SK-N-SH treated with all-trans-retinoic acid at 6 μM for 48 hours (cell line): ENCODE measurements around the gene PSMB3.

Source experiments
- ATAC-seq: fragments of 200-7000 bp; cut with Tn5 transposase; 3 replicates; pipeline ENCODE4 v1.9.1; 2020; ENCODE audit warnings: mild to moderate bottlenecking, moderate library complexity
- ARNTL ChIP-seq: fragments of 450-650 bp; formaldehyde crosslinking; IDR thresholded peaks from 2 replicates; pipeline ENCODE4 v1.5.0; 2020; ENCODE audit warnings: low read depth, mild to moderate bottlenecking, moderate library complexity, borderline replicate concordance
- BACH2 ChIP-seq: fragments of 250-450 bp; sonication (Bioruptor Pico); IDR thresholded peaks from 2 replicates; pipeline ENCODE4 v1.9.0; 2021; ENCODE audit warnings: mild to moderate bottlenecking, borderline replicate concordance
- CREB5 ChIP-seq: fragments of 250-450 bp; sonication (Bioruptor Pico); IDR thresholded peaks from 2 replicates; pipeline ENCODE4 v1.5.1; 2020; ENCODE audit warnings: low read depth, mild to moderate bottlenecking, moderate library complexity
- ESRRG ChIP-seq: fragments of 250-450 bp; sonication (Bioruptor Pico); IDR thresholded peaks from 2 replicates; pipeline ENCODE4 v1.6.1; 2021; ENCODE audit warnings: mild to moderate bottlenecking
- GLIS3 ChIP-seq: fragments of 250-450 bp; sonication (Bioruptor Pico); IDR thresholded peaks from 2 replicates; pipeline ENCODE4 v1.5.0; 2020; ENCODE audit warnings: mild to moderate bottlenecking, moderate library complexity
- ISL1 ChIP-seq: fragments of 250-450 bp; sonication (Bioruptor Pico); IDR thresholded peaks from 2 replicates; pipeline ENCODE4 v2.1.2; 2022; ENCODE audit warnings: mild to moderate bottlenecking, moderate library complexity
- PATZ1 ChIP-seq: fragments of 250-450 bp; sonication (Bioruptor Pico); IDR thresholded peaks from 2 replicates; pipeline ENCODE4 v1.8.0; 2020; ENCODE audit warnings: mild to moderate bottlenecking, moderate library complexity, borderline replicate concordance
- POU6F1 ChIP-seq: fragments of 250-450 bp; sonication (Bioruptor Pico); IDR thresholded peaks from 2 replicates; pipeline ENCODE4 v1.8.0; 2021; ENCODE audit warnings: low read depth, mild to moderate bottlenecking, moderate library complexity, borderline replicate concordance
- PPARA ChIP-seq: fragments of 250-450 bp; sonication (Bioruptor Pico); IDR thresholded peaks from 2 replicates; pipeline ENCODE4 v1.5.0; 2020; ENCODE audit warnings: mild to moderate bottlenecking, borderline replicate concordance
- RARB ChIP-seq: fragments of 250-450 bp; sonication (Bioruptor Pico); IDR thresholded peaks from 2 replicates; pipeline ENCODE4 v1.8.0; 2021; ENCODE audit warnings: mild to moderate bottlenecking, moderate library complexity
- SNAI2 ChIP-seq: fragments of 250-450 bp; sonication (Bioruptor Pico); IDR thresholded peaks from 2 replicates; pipeline ENCODE4 v1.5.0; 2020; ENCODE audit warnings: mild to moderate bottlenecking, moderate library complexity
- TCF4 ChIP-seq: fragments of 250-450 bp; sonication (Bioruptor Pico); IDR thresholded peaks from 2 replicates; pipeline ENCODE4 v1.8.0; 2021; ENCODE audit warnings: mild to moderate bottlenecking, moderate library complexity, borderline replicate concordance
- TOX ChIP-seq: fragments of 250-450 bp; sonication (Bioruptor Pico); IDR thresholded peaks from 2 replicates; pipeline ENCODE4 v1.8.0; 2021; ENCODE audit warnings: mild to moderate bottlenecking, moderate library complexity, borderline replicate concordance
- ZC3H10 ChIP-seq: fragments of 250-450 bp; sonication (Bioruptor Pico); IDR thresholded peaks from 2 replicates; pipeline ENCODE4 v1.5.1; 2021; ENCODE audit warnings: mild to moderate bottlenecking, moderate library complexity
- ZFP3 ChIP-seq: fragments of 250-450 bp; sonication (Bioruptor Pico); IDR thresholded peaks from 2 replicates; pipeline ENCODE4 v1.5.0; 2020; ENCODE audit warnings: mild to moderate bottlenecking, moderate library complexity
- ZFP30 ChIP-seq: fragments of 450-650 bp; formaldehyde crosslinking; IDR thresholded peaks from 2 replicates; pipeline ENCODE4 v1.5.0; 2022; ENCODE audit warnings: mild to moderate bottlenecking, moderate library complexity
- ZNF70 ChIP-seq: fragments of 450-650 bp; formaldehyde crosslinking; IDR thresholded peaks from 2 replicates; pipeline ENCODE4 v1.5.0; 2020; ENCODE audit warnings: mild to moderate bottlenecking, moderate library complexity
- ZNF8 ChIP-seq: fragments of 450-650 bp; formaldehyde crosslinking; IDR thresholded peaks from 2 replicates; pipeline ENCODE4 v1.5.0; 2020; ENCODE audit warnings: mild to moderate bottlenecking, moderate library complexity

PSMB3 gene

GRCh38 chr17:38800237-38800760 lies 47.8 kb downstream of the PSMB3 start:
- TF ChIP-seq PPARA (no peak), ESRRG (no peak), ISL1 (CRISPR knock-in tag) (no peak), SNAI2 (CRISPR knock-in tag) (no peak), GLIS3 (no peak), ZNF8 (CRISPR knock-in tag) (no peak), TOX (no peak), PATZ1 (CRISPR knock-in tag) (no peak)
- no peak for ATAC-seq

GRCh38 chr17:38809828-38810227 lies 57.3 kb downstream of the PSMB3 start:
- no peak for ATAC-seq
- TF ChIP-seq ZC3H10: no peak
- no peak for TF ChIP-seq ESRRG
- TF ChIP-seq ARNTL: no peak
- no peak for TF ChIP-seq RARB (CRISPR knock-in tag)
- no peak for TF ChIP-seq ZNF70 (CRISPR knock-in tag)
- TF ChIP-seq PPARA: no peak
- no peak for TF ChIP-seq CREB5
- TF ChIP-seq ZFP30 (CRISPR knock-in tag): no peak
- no peak for TF ChIP-seq SNAI2 (CRISPR knock-in tag)
- no peak for TF ChIP-seq ISL1 (CRISPR knock-in tag)
- no peak for TF ChIP-seq BACH2 (CRISPR knock-in tag)
- no peak for TF ChIP-seq ZFP3 (CRISPR knock-in tag)
- no peak for TF ChIP-seq ZNF8 (CRISPR knock-in tag)
- TF ChIP-seq TCF4 (CRISPR knock-in tag): no peak
- TF ChIP-seq POU6F1: no peak
